Stimulated activated CD8-positive, alpha-beta memory T cell treated with anti-CD3 and anti-CD28 coated beads, Interleukin-12 subunit alpha, Interleukin-12 subunit beta, amount 100 ng/mL, for 4 hours (primary cell): Measurements from ENCODE around the gene MAD2L1BP.

ENCODE experiments used
- DNase-seq: peaks from one replicate; pipeline ENCODE4 v3.0.0-alpha.2; 2020; ENCODE audit warnings: low read depth

Gene MAD2L1BP

DNA sequence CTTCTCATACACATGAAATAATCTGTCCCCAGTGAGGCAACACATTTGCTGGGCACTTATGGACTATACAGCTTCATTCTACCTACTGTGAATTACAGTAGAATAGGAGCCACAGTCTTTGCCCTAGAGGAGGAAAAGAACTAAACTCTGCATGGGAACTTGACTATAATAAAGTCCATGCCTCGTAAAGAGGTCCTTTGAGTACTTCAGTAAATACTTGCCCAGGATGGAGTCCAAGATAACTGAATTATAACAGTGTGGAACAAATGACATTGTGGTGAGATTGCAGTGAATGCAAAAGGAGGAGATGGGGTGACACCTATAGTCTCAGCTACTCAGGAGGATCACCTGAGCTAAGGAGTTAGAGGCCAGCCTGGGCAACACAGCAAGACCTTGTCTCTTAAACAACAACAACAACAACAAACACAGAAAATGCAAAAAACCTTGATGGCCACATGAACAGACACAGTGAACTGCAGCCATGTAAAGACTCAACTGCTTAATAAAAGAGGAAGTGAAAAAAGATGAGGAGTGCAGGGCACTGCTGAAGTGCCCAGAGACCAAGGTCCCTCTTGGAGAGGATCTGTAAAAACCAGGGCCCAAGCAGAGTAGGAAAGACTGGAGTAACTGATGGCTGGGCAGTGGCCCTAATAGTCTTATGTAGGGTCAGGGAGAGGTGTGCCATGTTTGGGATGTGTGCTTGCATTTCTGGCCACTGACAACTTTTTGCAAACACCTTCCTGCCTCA is 48.2 kb downstream of the MAD2L1BP start:
- DNase-seq, result no peak

GRCh38 chr6:43687079-43687436 is 51.4 kb downstream of the MAD2L1BP start:
- no peak for DNase-seq

DNA sequence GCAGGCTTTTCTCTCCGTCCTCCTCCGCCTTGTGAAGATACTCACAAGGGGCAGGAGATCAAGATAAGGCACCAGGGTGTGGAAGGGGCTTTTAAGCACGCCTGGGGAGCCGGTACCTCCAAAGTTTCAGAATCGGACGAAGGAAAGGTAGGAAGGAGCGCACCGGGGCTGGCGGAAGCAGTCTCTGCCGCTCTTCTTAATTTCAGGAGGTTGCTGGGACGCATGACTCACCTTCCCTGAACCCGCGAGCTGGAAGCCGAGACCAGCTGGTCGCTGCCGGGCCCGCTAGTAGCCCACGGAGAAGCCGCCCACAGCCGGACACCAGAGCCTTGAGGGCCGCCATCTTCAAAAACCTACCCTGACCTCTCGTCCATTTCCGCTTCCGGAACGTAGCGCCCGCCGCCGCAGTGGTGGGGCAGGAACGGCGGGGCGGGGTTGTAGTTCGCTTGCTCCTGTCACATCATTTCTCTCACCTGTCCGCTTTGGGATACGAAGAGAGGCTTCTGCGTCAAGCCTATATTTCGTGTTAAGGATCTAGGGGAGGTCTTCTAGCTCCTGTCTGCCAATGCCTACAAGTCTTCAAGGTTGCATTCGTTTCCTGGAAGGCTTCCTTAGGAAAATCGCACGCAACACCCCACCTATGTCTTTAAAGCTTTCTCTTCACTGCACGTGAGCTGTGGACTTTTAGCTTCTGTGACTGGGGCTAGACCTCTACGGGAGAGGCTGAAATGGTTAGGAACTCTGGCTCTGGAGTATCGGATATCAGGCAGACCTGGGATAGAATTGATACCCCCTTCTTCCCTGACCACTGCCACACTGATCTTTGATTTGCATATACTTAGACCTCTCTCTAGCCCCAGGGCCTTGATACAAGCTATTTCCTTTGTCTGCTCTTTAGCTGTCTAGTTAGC is 52.1 kb downstream of the MAD2L1BP start, which contains the start of gene MRPS18A:
Gene MRPS18A (minus strand): TSS at position 355 of the 911 bp plus-strand sequence. CDS start 12 bp downstream, at position 343.
- DNase-seq, result peak; percentile 65

GRCh38 chr6:43689421-43689820 is 53.8 kb downstream of the MAD2L1BP start:
- no peak for DNase-seq
